Measurements from ENCODE around the gene C11orf24.

GRCh38 chr11:68261006-68261405 is 10.8 kb downstream of the C11orf24 start:
- TF ChIP-seq, protein P1, sequence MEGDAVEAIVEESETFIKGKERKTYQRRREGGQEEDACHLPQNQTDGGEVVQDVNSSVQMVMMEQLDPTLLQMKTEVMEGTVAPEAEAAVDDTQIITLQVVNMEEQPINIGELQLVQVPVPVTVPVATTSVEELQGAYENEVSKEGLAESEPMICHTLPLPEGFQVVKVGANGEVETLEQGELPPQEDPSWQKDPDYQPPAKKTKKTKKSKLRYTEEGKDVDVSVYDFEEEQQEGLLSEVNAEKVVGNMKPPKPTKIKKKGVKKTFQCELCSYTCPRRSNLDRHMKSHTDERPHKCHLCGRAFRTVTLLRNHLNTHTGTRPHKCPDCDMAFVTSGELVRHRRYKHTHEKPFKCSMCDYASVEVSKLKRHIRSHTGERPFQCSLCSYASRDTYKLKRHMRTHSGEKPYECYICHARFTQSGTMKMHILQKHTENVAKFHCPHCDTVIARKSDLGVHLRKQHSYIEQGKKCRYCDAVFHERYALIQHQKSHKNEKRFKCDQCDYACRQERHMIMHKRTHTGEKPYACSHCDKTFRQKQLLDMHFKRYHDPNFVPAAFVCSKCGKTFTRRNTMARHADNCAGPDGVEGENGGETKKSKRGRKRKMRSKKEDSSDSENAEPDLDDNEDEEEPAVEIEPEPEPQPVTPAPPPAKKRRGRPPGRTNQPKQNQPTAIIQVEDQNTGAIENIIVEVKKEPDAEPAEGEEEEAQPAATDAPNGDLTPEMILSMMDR (IDR thresholded peaks at IDR 0.05): no peak
- no peak for TF ChIP-seq POLR2A (IDR thresholded peaks at IDR 0.05)
